Skeletal muscle satellite cell (primary cell): ENCODE results near the gene DTX3.

Source experiments
- H3K27me3 ChIP-seq: 2 replicates; pipeline ENCODE4 v1.7.0; 2013; ENCODE audit warnings: low read length; ENCODE audit not compliant: control insufficient read depth, insufficient read depth
- H3K36me3 ChIP-seq: 2 replicates; pipeline ENCODE4 v1.7.0; 2013; ENCODE audit warnings: mild to moderate bottlenecking, control low read depth, low read length; ENCODE audit not compliant: insufficient read depth
- H3K4me1 ChIP-seq: 2 replicates; pipeline ENCODE4 v1.7.0; 2013; ENCODE audit warnings: low read length; ENCODE audit not compliant: control insufficient read depth, insufficient read depth
- H3K4me2 ChIP-seq: 2 replicates; pipeline ENCODE4 v1.7.0; 2013; ENCODE audit warnings: mild to moderate bottlenecking, low read length
- H3K4me3 ChIP-seq: 2 replicates; pipeline ENCODE4 v1.7.0; 2013; ENCODE audit warnings: low read length
- H3K9ac ChIP-seq: 2 replicates; pipeline ENCODE4 v1.7.0; 2013; ENCODE audit warnings: mild to moderate bottlenecking, low read depth, low read length, moderate library complexity
- H3K9me3 ChIP-seq: replicated peaks from 2 replicates; pipeline ENCODE4 v1.7.0; 2013; ENCODE audit warnings: mild to moderate bottlenecking, control low read depth, low read length

The DTX3 gene

DNA sequence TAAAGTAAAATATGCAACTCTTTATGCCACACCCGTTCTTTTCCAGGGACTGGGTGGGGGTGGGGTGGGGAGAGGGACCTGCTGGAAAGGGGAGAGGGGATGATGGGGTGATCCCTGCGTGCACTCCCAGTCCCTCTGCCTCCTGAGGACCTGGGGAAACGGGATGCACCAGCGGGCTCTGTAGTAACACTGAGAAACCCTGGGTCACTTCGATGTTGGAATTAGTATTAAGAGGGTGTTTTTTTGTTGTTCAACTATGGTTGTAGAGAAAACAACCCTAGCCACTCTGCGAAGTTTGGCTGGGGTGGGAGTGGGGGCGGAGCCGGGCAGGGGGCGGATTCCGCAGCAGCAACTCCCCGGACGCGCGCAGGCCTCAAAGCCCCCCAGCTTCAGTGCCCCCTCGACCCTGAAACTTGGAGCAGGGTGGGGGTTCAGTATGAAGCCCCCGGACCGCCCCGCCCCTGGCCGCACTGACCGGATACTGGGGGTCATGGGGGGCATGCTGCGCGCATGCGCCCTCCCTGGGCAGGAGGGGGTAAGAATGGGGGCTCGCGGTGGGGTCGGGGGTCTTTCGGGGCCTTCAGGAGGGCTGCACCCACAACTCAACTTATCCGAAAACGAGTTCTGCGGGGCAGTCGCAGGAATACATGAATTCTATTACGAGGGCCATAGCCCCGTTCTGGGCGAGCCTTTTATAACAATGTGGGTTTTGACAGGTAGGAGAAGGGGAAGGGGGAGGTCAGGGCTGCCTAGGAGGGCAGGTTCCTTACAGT, 5.3 kb downstream of the DTX3 start:
- Histone ChIP-seq H3K4me1 (peaks cover 12% of the 10 kb centered on the region), H3K4me2 (peak overlapping the region; percentile 95), H3K27me3 (peaks cover 13% of the 10 kb centered on the region), H3K36me3 (no peaks in the 10 kb centered on the region), H3K9ac (no peak overlapping the region), H3K4me3 (no peak overlapping the region), H3K9me3 (no peaks in the 10 kb centered on the region)

DNA sequence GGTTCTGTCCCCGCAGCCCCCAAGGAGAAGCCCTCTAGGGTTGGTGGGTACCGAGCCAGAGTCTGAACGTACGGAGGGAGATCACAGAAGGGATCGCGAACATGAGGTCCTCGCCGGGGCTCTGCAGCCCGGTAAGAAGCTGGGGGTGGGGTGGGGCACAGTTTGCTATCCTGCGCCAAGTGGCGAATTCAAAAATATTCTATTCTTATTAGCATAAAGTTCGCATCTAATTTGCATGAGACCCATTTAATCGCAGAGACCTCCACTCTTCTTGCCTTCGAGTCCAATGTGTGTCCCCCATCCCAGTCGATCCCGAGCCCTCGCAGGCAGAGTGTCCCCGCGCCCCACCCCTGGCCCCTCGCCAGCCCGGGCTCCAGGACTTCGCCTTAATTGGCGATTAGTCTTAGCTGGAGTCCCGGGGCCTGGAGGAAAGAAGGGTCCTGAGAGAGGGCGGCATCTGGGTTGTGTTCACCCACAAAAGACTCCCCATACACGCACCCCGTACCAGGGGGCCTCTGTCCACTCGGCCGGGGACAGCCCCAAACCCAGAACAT, 6.0 kb downstream of the DTX3 start:
- H3K27me3 ChIP-seq = peaks cover 13% of the 10 kb centered on the region
- H3K4me1 ChIP-seq = peaks cover 5% of the 10 kb centered on the region
- peak overlapping the region; percentile 83 for H3K9ac ChIP-seq
- H3K4me3 ChIP-seq = peak overlapping the region; percentile 76
- H3K4me2 ChIP-seq = peak overlapping the region; percentile 95
- H3K9me3 ChIP-seq = no peaks in the 10 kb centered on the region
- H3K36me3 ChIP-seq = no peaks in the 10 kb centered on the region

DNA sequence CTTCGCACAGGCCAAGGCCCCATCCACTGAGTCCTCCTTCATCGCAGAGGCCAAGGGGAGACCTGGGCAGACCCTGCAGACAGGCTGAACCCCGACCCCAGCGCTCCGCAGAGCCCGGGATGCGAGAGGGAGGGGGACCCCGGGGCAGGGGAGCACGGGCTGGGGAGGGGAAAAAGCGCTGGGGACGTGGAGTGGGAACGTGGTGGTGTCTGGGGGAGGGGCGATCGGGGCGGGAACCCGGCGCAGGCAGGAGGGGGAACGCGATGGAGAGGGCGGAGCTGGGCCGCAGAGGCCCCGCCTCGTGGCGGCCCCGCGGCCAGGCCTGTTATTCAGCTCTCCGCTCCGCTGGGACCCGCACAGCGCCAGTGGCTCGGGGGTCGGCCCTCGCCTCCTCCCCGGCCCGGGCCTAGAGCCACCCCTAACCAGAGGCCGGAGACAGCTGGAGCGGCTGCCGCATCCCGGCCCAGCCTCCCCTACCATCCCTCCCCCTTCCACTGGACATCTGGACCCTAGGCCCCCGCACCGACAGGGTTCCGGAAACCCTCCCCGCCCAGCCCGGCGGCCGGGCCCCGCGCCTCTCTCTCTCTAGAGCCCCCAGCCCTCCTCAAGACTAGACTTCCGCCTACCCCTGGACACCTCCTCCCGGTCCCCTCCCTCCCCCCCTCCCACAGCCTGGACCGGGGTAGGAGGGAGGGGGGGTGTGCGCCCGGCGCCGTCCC, 6.6 kb downstream of the DTX3 start, which contains the start of gene ARHGEF25:
TSS of gene ARHGEF25 (plus strand) at position 328 of the 719 bp plus-strand sequence. CDS start 460 bp downstream, outside the sequence.
- peak within 1 kb of the TSS; percentile 76 for H3K4me3 ChIP-seq
- peaks cover 13% of the 10 kb centered on the region for H3K27me3 ChIP-seq
- no peaks in the 10 kb centered on the region for H3K36me3 ChIP-seq
- H3K9ac ChIP-seq = peak within 1 kb of the TSS; percentile 83
- H3K4me1 ChIP-seq = peaks cover 5% of the 10 kb centered on the region
- H3K9me3 ChIP-seq = no peaks in the 10 kb centered on the region
- peak within 1 kb of the TSS; percentile 95 for H3K4me2 ChIP-seq

DNA sequence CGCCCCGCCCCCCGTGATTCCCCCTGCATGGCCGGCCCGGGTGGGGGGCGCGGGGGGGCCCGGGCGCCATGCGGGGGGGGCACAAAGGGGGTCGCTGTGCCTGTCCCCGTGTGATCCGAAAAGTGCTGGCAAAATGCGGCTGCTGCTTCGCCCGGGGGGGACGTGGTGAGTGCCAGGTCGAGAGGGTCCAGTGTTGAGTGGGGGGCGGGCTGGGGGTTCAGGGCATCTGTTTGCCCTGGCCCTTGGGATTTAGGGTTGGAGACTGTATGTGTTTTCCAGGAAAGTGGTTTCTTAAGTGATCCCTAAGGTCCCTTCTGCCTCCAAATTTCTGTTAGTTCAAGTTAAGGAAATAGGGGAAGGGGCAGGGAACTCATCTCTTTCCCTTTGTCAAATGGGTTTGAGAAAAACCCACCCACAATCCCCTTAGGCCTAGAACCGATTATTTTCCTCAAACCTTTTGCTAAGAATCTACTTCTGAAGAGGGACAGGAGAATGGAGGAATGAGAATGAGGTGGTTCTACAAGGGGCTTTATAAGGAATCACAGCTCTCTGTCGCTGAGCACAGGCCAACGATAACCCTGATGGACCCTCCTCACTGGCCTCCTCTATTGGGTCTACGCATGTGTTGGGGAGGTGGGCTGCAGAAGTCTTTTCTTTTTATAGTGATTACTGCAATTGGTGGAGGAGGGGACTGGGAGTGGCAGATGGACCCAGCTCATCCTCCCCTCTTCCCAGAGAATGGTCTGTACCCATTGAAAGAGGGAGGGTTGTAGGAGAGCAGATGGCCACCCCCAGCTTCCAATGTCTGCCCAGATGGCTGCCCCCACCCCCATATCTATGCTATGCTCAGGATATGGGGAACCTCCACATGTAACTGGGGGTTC, 7.4 kb downstream of the DTX3 start:
- Histone ChIP-seq H3K36me3 (no peaks in the 10 kb centered on the region), H3K27me3 (peaks cover 13% of the 10 kb centered on the region), H3K4me1 (peaks cover 10% of the 10 kb centered on the region), H3K9ac (no peak overlapping the region), H3K4me2 (peak overlapping the region; percentile 95), H3K9me3 (no peaks in the 10 kb centered on the region), H3K4me3 (peak overlapping the region; percentile 76)

DNA sequence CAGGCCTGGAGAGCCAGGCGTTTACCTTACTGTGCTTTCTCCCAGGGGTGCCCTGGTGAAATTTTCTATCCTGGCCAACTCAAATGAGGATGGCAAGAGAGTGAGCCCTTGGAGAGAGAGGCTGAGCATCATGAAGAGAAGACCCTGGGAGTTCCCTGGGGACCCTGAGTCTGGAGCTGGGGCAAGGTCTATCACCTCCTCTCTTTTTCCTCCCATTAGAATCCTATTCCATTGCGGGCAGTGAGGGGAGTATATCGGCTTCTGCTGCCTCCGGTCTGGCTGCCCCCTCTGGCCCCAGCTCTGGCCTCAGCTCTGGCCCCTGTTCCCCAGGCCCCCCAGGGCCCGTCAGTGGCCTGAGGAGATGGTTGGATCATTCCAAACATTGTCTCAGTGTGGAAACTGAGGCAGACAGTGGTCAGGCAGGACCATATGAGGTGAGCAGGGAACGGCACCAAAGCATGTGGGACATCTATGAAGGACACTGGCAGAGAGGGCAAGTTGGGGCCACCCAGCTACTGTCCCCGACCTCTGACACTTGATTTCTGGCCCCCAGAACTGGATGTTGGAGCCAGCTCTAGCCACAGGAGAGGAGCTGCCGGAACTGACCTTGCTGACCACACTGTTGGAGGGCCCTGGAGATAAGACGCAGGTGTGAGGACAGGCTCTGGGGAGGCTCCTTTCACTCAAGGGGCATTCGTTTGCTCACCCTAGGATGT, 8.2 kb downstream of the DTX3 start:
- no peaks in the 10 kb centered on the region for H3K9me3 ChIP-seq
- H3K27me3 ChIP-seq = peaks cover 15% of the 10 kb centered on the region
- H3K4me3 ChIP-seq = no peak overlapping the region
- no peak overlapping the region for H3K4me2 ChIP-seq
- no peaks in the 10 kb centered on the region for H3K36me3 ChIP-seq
- no peak overlapping the region for H3K9ac ChIP-seq
- peaks cover 10% of the 10 kb centered on the region for H3K4me1 ChIP-seq

DNA sequence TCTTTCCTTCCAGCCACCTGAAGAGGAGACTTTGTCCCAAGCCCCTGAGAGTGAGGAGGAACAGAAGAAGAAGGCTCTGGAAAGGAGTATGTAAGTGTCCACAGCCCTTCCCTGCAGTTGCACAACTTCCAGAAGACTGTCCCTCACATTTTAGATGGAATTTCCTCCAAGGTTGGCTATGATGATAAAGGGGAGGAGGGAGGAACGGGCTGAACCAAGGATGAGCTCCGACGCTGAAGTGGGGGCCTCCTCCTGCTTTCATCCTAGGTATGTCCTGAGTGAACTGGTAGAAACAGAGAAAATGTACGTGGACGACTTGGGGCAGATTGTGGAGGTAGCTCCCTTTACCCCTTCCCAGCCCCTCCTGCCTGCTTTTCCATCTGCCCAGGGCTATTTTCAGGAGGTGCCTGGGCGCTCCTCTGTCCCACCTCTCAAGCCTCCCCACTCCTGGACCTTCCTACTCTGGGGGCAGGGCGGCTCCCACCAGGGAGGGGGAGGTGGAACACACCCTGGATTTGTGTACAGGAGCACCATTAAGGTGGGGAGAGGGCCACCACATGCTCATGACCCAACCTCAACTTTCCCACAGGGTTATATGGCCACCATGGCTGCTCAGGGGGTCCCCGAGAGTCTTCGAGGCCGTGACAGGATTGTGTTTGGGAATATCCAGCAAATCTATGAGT, 8.9 kb downstream of the DTX3 start:
- Histone ChIP-seq H3K4me1 (peaks cover 10% of the 10 kb centered on the region), H3K27me3 (peaks cover 19% of the 10 kb centered on the region), H3K4me2 (no peak overlapping the region), H3K9ac (no peak overlapping the region), H3K4me3 (no peak overlapping the region), H3K36me3 (no peaks in the 10 kb centered on the region), H3K9me3 (no peaks in the 10 kb centered on the region)

DNA sequence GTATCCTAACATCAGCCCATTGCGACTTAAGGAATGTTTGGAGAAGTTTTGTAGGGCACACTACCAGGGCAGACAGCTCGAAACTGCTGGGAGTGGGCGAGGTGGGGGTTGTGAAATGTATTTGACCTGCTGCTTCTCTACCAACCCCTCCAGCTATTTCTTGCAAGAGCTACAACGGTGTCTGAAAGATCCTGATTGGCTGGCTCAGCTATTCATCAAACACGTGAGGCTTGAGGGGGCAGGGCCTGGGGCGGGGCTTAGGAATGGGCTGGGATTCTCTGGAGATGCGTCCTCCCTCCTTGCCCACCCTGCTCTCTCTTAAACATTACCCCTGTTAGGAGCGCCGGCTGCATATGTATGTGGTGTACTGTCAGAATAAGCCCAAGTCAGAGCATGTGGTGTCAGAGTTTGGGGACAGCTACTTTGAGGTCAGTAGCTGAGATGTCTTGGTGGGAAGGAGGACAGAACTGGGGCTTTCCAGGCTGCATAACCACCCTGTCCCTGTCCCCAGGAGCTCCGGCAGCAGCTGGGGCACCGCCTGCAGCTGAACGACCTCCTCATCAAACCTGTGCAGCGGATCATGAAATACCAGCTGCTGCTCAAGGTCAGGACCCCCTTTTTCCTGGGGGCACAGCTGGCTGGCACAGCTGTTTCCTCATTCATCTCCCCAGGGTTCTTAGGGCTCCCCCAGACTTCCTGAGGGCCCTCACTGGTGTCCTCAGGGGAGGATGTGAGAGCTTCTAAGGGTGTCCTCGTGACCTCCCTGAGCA, 9.7 kb downstream of the DTX3 start:
- H3K4me1 ChIP-seq = peaks cover 10% of the 10 kb centered on the region
- H3K36me3 ChIP-seq = no peaks in the 10 kb centered on the region
- no peaks in the 10 kb centered on the region for H3K9me3 ChIP-seq
- no peak overlapping the region for H3K4me3 ChIP-seq
- H3K9ac ChIP-seq = no peak overlapping the region
- H3K4me2 ChIP-seq = no peak overlapping the region
- peaks cover 27% of the 10 kb centered on the region for H3K27me3 ChIP-seq

DNA sequence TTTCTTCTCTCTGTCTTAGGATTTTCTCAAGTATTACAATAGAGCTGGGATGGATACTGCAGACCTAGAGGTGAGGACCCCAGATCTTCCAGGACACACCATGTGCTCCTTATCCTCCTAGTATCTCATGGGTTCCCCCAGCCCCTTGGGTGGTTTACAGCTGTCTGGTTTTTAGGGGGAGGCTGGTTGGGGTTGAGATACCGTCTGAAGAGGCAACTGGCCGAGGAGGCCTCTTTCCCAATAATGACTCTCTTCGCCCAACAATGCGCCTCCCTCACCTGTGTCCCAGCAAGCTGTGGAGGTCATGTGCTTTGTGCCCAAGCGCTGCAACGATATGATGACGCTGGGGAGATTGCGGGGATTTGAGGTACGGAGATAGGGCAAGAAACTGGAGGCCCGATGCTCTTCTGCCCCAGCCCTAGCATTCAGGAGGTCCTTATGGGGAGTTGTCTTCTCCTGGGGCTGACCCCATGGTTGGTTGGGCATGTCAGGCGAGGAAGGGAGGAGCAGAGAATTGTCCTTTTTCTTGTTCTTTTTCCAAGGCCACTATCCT, 10.4 kb downstream of the DTX3 start:
- Histone ChIP-seq H3K4me1 (peaks cover 10% of the 10 kb centered on the region), H3K9ac (no peak overlapping the region), H3K27me3 (peaks cover 33% of the 10 kb centered on the region), H3K9me3 (no peaks in the 10 kb centered on the region), H3K4me3 (no peak overlapping the region), H3K4me2 (no peak overlapping the region), H3K36me3 (no peaks in the 10 kb centered on the region)

DNA sequence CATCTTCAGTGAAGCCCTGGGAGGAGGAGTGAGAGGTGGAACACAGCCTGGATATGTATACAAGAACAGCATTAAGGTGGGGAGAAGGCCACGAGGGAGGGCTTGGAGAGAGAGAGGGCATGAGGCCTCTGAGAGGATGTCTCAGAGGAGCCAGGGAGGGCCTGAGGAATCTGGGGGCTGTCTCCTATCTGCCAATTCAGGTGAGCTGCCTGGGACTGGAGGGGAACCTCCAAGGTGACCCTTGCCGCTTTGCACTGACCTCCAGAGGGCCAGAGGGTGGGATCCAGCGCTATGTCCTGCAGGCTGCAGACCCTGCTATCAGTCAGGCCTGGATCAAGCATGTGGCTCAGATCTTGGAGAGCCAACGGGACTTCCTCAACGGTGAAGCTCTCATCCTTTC, 11.0 kb downstream of the DTX3 start:
- Histone ChIP-seq H3K9me3 (no peaks in the 10 kb centered on the region), H3K4me1 (peaks cover 10% of the 10 kb centered on the region), H3K4me3 (no peak overlapping the region), H3K36me3 (no peaks in the 10 kb centered on the region), H3K9ac (no peak overlapping the region), H3K4me2 (no peak overlapping the region), H3K27me3 (peaks cover 36% of the 10 kb centered on the region)
